GM18499 (cell line): Measurements from ENCODE around the gene STXBP5L.
"Not testable (repeated sequence)": the region's sequence is repeated elsewhere in the genome, so short reads cannot be mapped to it uniquely, and the experiment has no call there.

ENCODE experiments used
- ATAC-seq: cut with Tn5 transposase; IDR thresholded peaks from one replicate; pipeline ENCODE4 v1.9.1; 2021; ENCODE audit warnings: moderate number of reproducible peaks; ENCODE audit not compliant: insufficient read depth, unreplicated experiment

Gene STXBP5L

GRCh38 chr3:120988994-120989393, 81.0 kb downstream of the STXBP5L start:
- ATAC-seq = no peak

- ATAC-seq = no peak
These were observed 110.9 kb downstream of the STXBP5L start for GRCh38 chr3:121018917-121019321.

GRCh38 chr3:121063628-121064027, 155.6 kb downstream of the STXBP5L start:
- ATAC-seq = no peak

GRCh38 chr3:121064121-121064520, 156.1 kb downstream of the STXBP5L start:
- no peak for ATAC-seq

- no peak for ATAC-seq
These were observed 164.1 kb downstream of the STXBP5L start for GRCh38 chr3:121072133-121072532.

GRCh38 chr3:121073011-121073410, 165.0 kb downstream of the STXBP5L start:
- no peak for ATAC-seq

- ATAC-seq = no peak
These were observed 167.2 kb downstream of the STXBP5L start for GRCh38 chr3:121075191-121075590.

- ATAC-seq = not testable (repeated sequence)
These were observed 170.5 kb downstream of the STXBP5L start for GRCh38 chr3:121078378-121079101.

GRCh38 chr3:121096953-121097352, 188.9 kb downstream of the STXBP5L start:
- no peak for ATAC-seq

- not testable (repeated sequence) for ATAC-seq
These were observed 203.1 kb downstream of the STXBP5L start for GRCh38 chr3:121111086-121111485.

- no peak for ATAC-seq
These were observed 204.1 kb downstream of the STXBP5L start for GRCh38 chr3:121111914-121112612.

- no peak for ATAC-seq
These were observed 218.2 kb downstream of the STXBP5L start for GRCh38 chr3:121126033-121126706.

- no peak for ATAC-seq
These were observed 218.7 kb downstream of the STXBP5L start for GRCh38 chr3:121126707-121127035.

- no peak for ATAC-seq
These were observed 244.6 kb downstream of the STXBP5L start for GRCh38 chr3:121152573-121152972.

GRCh38 chr3:121153851-121154250, 245.8 kb downstream of the STXBP5L start:
- ATAC-seq = no peak

- ATAC-seq = no peak
These were observed 247.0 kb downstream of the STXBP5L start for GRCh38 chr3:121155028-121155427.

- no peak for ATAC-seq
These were observed 257.4 kb downstream of the STXBP5L start for GRCh38 chr3:121165397-121165837.

GRCh38 chr3:121167374-121168139, 259.6 kb downstream of the STXBP5L start:
- no peak for ATAC-seq

GRCh38 chr3:121175083-121175482, 267.1 kb downstream of the STXBP5L start:
- no peak for ATAC-seq

- not testable (repeated sequence) for ATAC-seq
These were observed 282.6 kb downstream of the STXBP5L start for GRCh38 chr3:121190626-121191025.

GRCh38 chr3:121202573-121202972, 294.6 kb downstream of the STXBP5L start:
- ATAC-seq = no peak
